Stimulated activated CD4-positive, alpha-beta T cell treated with anti-CD3 and anti-CD28 coated beads, Interleukin-1b, Interleukin-23, amount 100 ng/mL, for 24 hours (primary cell): ENCODE data around the gene HIVEP3.
"Not testable (repeated sequence)": the region's sequence is repeated elsewhere in the genome, so short reads cannot be mapped to it uniquely, and the experiment has no call there.

ENCODE experiments used
- DNase-seq, 4 experiments: peaks; one replicate each; pipeline ENCODE4 v3.0.0-alpha.2; 2020; ENCODE audit warnings: low read depth in 4 of 4, low spot score in 1 of 4

The HIVEP3 gene

GRCh38 chr1:41695118-41695745 lies 223.5 kb downstream of the HIVEP3 start:
- no peak for DNase-seq

- not testable (repeated sequence) for DNase-seq
Observed at GRCh38 chr1:41691966-41692365, 226.8 kb downstream of the HIVEP3 start.

- DNase-seq: no peak
Observed at GRCh38 chr1:41691424-41691823, 227.3 kb downstream of the HIVEP3 start.

GRCh38 chr1:41690331-41690730 lies 228.4 kb downstream of the HIVEP3 start:
- no peak for DNase-seq

GRCh38 chr1:41689558-41689981 lies 229.2 kb downstream of the HIVEP3 start:
- no peak for DNase-seq

- no peak for DNase-seq
Observed at GRCh38 chr1:41689139-41689538, 229.6 kb downstream of the HIVEP3 start.

GRCh38 chr1:41687007-41687406 lies 231.7 kb downstream of the HIVEP3 start:
- no peak for DNase-seq

GRCh38 chr1:41683681-41684500 lies 234.8 kb downstream of the HIVEP3 start:
- DNase-seq: no peak

- DNase-seq: no peak
Observed at GRCh38 chr1:41682845-41683625, 235.7 kb downstream of the HIVEP3 start.

- no peak for DNase-seq
Observed at GRCh38 chr1:41682149-41682548, 236.6 kb downstream of the HIVEP3 start.

- DNase-seq: no peak
Observed at GRCh38 chr1:41681331-41682098, 237.2 kb downstream of the HIVEP3 start.

- DNase-seq: no peak
Observed at GRCh38 chr1:41679994-41680393, 238.7 kb downstream of the HIVEP3 start.

GRCh38 chr1:41679531-41679930 lies 239.2 kb downstream of the HIVEP3 start:
- no peak for DNase-seq

GRCh38 chr1:41678111-41678878 lies 240.4 kb downstream of the HIVEP3 start:
- no peak for DNase-seq

- DNase-seq: no peak
Observed at GRCh38 chr1:41677620-41678019, 241.1 kb downstream of the HIVEP3 start.

- DNase-seq: no peak
Observed at GRCh38 chr1:41675401-41675800, 243.3 kb downstream of the HIVEP3 start.

GRCh38 chr1:41674522-41674921 lies 244.2 kb downstream of the HIVEP3 start:
- no peak for DNase-seq

- DNase-seq: no peak
Observed at GRCh38 chr1:41673806-41674205, 244.9 kb downstream of the HIVEP3 start.

GRCh38 chr1:41673378-41673777 lies 245.3 kb downstream of the HIVEP3 start:
- DNase-seq: no peak

GRCh38 chr1:41672641-41673361 lies 245.9 kb downstream of the HIVEP3 start:
- no peak for DNase-seq
